Measurements from ENCODE around the gene SLC1A2. TPM values are rescaled to one million over a fixed set of nuclear protein-coding genes. Genes with fewer than 3 reads are reported as not detected.

SLC1A2 gene
- total RNA-seq, 1 donor from 2014 or later, result 2.2 TPM

DNA sequence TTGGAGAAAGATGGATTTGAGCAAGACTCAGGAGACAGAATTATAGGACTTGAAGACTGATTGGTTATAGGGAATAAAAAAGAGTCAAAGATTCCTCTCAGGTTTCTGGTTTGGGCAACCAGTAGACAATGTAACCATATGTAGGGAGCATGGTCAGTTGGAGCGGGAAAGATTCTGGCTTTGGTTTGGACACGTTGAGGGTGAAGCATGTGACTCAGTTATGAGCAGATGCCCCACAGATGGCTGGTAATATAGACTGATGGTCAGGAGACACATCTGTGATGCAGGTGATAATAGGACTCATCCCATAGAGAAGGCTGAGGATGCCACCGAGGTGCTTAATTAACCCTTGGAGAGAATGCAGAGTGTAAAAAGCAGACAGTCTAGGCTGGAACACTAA is 148.3 kb downstream of the SLC1A2 start:
- no peak for DNase-seq

DNA sequence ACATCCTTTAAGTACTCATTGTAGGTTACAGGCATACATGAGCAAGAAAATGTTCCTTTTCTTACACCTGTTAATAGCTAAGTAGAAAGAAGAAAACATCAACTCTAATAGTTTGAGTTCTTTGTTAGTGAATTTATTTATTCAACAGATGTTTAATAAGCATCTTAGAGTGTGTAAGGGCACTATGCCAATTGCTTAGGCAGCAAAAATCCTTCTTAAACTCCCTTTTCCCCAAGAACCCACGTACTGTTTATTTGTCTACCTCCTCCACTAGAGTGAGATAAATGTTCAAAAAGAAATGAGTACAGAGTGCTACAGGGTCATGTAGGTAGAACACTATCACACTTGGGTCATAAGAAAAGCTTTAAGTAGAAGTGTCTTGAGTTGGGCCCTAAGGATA is 149.0 kb downstream of the SLC1A2 start:
- peak; percentile 30 for DNase-seq

DNA sequence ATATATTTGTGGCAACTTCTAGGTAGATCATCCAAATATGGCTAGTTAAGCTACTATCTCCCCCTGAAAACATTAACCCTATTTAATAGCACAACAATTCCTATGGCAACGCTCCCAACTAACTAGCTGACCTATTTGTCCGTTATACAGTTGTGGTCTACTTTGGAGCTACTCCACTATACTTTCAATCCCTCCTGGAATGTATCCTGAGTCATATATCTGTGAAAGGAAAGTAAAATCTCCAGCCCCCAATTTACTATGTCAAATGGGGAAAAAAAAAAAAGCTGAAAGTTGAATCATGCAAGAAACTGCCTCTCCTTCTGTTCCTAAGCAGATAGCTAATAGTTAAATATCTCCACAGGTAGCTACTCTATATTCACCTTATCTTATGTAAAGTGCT is 151.9 kb downstream of the SLC1A2 start:
- no peak for DNase-seq

DNA sequence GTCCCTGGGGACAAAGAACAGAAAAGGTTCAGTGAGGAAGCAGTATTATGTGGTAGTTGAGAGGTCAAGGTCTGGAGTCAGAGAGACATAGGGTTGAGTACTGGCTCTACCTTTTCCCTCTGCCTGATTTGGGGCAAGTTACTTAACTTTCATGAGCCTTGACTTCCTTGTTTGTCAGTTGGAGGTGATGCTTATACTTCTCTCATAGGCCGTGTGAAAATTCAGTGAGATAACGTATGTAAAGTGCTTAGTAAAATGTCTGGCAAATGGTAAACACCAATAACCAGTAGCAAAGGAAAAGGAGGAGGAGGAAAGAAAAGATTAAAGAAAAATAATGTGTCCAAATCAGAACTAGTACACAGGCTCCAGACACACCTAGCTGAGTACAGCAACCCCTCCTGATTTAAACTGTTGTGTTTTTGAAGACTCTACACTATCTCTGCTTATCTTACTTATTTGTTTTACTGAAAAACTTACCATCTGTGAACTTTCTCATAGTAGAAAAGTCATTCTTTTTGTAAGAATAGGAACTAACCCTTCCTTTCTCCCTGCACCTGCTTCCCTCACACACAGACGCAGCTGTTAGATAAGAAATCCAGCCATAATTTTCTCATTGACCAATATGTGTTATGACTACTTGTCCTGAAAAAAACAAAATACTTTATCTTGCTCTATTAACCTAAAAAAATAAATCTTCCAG is 153.5 kb downstream of the SLC1A2 start:
- peak; percentile 31 for DNase-seq

DNA sequence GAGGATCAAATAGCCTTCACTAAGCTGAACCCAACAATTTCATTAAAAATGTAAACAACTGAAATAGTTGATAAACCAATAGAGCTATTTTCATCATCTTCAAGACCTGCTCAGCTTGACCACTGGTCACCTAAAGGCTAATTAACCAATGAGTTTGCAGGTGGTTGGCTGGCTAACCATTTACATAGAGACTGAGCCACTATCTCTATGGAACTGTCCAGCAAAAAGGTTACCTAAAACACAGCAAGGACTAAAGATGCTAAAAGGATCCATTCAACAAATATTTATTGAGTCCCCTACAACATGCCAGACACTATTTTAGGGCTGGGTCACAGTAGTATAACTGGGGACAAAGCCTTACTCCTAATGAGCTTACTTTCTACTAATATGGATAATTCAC is 156.6 kb downstream of the SLC1A2 start:
- no peak for DNase-seq

DNA sequence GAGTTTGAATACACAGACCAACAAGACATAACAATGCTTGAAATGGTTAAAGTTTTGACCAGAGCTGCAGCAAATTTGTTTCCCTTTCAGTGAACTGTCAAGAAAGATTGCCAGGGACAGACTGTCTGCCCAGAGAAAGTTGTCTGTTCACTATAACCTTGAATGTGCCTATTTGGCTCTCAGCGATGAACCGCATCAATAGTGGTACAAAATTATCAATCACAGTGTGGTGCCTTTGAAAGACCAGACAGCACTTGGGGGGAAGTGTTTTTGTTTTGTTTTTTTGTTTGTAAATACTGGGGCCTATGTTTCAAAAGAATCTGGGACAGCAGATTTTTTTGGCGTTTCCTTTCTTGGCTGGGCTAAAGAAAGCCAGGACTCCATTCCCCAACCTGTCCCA is 157.3 kb downstream of the SLC1A2 start:
- no peak for DNase-seq

DNA sequence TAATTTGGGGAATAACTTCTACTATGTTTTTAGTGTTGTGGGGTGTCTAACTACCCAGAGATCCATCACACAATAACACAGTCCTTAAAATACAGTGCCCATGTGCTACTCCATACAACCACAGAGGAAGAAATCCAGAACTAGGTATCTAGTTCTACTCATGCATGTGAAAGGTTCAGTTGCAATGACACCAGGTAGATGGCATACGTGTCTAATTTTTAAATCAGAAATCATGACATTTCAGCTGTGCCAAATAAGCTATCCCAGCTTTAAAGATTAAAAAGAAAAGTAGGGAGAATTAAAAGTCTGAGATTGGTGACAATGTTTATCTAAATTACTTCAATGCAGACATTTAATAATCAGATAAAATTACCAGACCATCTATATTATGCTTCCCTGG is 158.2 kb downstream of the SLC1A2 start:
- no peak for DNase-seq

DNA sequence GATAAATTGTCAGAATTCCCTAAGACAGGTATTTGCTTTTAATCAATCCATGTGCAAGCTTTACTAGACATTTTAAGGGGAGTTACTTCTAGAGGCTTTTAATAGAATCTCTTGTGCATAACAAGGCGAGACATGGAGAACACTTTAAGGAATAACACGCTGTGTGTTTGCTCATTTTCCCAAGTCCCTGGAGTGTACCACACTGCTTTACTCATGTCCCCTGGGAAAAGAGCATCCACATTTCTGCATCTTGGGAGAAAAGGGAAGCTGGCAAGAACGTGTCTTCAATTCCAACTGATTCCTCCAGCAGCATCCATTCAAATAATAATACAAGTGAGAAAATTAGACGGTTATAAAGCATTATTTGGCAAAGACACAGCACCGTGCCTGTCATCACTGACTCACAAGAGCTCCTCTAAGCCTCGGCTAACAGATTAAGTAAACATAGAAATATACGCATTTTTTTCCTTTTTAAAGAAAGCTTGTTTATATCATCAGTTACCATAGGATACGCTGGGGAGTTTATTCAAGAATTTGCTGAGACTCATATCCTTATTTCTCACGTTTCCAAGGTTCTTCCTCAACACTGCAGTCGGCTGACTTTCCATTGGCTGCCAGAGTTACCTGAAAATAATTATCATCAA is 158.9 kb downstream of the SLC1A2 start:
- peak; percentile 67 for DNase-seq

DNA sequence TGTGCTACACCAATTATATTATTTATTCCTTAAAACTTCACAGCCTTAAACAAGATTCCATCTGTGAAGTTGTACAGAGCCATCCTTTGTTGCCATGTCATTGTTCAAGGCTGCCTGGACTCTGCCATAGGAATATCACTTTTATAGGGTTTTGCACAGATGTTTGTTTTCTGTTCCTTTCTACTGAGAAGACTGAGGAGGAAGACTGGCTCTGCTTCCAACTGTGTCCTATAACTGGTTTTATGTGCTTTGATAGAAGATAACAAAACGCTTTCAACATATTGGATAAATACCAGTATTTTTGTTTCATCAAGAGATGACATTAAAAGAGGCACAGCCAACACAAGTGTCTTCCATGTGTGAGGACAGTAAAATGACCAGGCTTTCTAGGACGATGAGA is 159.8 kb downstream of the SLC1A2 start:
- no peak for DNase-seq

DNA sequence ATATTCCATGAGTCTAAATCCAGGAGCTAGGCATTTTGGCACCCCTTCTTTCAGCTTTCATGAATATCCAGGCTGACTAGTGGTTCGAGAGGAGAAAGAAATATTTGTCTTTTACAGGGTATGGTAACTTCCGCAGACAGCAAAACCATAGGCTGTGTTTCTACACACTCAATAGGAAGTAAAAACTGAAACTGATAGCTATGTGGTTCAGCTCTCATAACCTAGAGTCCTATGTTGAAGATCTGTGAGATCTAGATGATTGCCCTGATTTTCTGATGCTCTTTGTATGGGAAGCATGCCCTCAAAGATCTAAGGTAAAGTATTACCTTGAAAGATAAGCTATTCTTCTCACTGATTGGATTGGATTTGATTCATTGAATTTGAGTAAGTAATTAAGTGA is 162.1 kb downstream of the SLC1A2 start:
- no peak for DNase-seq

DNA sequence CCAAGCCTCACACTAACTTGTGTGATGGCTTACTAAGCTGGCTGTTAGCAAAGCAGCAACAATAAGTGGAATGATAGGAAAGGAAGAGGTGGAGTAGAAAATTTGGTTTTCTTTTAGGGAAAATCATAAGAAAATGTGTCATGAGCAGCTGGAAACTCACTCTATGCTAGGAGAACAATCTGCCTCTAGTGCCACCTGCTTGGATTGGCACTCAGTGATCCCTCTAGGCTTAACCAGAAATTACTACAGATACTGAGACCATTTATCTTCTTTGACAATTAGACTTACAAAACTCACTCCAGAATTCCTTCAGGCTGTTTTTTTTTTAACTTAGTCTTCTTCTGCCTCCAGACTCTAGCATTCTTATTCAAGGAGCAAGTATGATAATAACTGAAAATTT is 163.1 kb downstream of the SLC1A2 start:
- DNase-seq, result peak; percentile 43

DNA sequence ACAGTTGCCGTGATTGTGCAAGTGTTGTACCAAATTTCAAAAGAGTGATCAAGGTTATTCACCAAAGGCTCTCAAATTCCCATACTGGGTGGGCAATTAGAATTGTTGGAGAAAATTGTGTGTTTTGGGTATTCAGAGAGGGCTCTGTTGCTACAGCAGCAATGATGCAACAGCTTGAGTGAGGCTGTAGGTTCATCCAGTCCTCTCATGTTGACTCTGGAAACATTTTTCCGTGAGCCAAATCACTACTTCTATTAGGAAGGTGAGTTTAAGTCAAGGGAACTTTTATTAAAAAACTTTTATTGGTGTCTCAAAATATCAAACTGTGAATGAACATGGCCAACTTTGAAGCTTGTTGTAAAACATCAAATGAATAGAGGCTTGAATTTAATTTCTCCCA is 163.8 kb downstream of the SLC1A2 start:
- DNase-seq, result no peak

DNA sequence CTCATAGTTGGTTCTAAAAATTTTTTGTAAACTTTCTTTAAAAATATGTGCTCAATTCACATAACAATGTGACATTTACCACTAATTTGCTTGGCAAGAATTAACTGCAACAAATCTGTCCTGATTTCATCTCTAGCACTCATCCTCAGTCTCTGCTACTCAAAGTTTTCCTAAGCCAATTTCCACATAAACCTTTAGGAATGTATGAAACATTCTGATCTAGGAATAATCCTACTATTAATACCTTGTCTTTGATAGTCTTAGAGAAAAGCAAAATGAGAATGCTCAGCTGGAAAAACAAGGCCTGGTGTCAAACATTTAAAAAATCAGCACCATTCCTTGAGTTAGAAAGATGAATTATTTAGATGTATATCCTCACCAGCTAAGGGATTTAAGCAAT is 166.1 kb downstream of the SLC1A2 start:
- no peak for DNase-seq

DNA sequence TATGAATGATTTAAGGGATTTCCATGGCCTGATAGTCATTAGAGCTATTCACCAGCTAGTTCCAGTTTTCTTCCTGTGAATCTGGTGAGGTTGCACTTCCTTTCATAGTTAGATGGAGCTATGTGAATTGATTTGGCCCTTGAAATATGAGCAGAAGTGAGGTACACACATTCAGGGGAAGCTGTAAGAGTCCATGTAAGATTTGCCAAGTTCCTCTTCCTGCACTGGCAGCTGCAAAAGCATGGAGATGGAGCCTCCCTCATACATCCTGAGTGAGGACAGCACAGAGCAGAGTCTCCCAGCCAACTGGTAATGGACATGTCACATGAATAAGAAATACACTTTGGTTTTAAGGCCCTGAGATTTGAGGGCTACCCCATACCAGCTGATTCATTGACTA is 168.7 kb downstream of the SLC1A2 start:
- no peak for DNase-seq

DNA sequence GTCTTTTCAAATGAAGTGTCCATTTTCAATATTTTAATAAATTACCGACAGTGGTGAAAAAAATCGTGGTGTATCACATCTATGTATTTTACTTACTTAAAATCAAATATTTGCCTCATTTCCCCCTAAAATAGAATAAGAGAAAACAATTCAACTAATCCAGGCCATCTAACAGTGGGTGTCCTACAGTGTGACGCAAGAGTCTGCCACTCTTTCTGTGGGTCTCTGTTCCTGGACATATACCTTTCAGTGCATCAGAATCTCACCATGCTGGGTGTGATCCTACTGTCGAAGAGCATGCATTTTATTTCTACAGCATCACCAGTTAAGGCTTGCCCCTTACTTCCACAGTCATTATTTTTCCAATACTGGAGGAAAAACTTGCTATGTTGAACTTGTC is 169.2 kb downstream of the SLC1A2 start:
- DNase-seq, result no peak

DNA sequence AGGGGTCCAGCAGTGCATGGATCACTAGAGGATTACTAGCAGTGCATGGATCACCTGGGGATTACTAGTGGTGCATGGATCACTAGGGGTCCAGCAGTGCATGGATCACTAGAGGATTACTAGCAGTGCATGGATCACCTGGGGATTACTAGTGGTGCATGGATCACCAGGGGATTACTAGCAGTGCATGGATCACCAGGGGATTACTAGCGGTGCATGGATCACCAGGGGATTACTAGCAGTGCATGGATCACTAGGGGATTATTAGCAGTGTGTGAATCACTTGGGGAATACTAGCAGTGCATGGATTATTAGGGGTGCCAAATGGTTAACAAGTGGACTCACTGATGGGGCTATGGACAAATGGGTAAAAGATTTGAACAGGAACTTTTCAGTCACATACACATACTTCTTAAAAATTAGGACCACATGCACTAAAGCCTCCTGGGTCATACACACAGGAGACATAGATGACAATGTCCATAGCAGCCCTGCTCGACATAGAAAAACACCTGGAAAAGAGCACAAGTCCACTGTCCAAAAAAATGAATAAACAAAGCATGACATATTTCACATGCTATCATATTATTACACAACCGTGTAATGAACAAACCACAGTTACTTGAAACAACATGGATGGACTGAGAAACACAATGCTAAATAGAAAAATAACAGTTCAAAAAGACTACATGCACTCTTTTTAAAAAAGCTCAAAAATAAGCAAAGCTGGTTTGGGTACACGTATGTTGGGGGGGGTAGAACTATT is 170.6 kb downstream of the SLC1A2 start:
- no peak for DNase-seq

DNA sequence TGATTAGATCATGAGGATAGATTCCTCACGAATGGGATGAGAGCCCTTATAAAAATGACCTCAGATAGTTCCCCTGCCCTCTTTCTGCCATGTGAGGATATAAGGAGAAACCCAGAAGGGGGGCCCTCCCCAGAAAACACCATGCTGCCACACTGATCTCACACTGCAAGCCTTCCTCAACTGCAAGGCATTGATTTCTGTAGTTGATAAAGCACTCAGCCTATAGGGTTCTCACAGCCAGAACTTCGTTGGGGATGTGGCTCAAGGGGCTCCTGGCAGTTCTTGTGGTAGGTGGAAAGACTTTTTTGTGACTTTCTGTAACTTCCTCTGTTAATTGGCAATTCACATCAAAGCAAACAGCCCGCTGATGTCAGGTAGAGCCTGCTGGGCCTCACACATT is 171.5 kb downstream of the SLC1A2 start:
- no peak for DNase-seq

DNA sequence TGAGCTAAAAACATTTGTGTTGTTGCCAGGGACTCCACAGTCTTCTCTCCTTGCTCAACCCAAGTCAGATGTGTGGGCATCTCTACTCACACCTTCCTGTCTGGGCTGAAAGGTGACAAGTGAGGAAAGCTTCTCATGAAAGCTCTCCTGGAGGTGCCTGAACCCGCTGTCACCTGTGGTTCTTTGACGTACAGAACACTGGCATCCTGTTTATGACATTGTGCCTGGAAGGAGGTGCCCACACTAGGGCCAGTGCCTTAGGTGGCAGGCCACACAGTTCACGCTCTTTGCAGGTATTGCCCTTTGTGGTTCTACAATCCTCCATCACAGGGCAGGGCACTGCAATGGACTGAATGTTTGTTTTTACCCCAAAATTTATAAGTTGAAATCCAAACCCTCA is 171.9 kb downstream of the SLC1A2 start:
- DNase-seq, result no peak

DNA sequence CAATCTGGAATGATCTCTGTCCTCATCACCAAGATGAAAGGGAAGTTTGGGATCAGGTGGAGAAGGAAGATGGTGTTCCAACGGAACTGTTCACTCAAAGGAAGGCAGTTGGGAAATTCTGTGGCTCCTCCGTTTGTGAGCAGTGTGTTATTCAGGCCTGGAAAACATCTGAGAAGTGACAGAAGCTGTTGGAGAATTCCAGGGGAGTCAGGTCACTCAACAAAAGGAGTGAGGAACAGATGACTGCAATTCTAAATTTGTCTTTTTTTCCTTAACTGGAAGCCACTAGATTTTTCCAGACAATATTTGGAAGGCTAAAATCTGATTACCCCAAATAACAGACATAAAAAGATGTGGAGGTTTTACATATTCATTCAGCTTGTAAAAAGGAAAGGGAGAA is 172.6 kb downstream of the SLC1A2 start:
- peak; percentile 76 for DNase-seq

DNA sequence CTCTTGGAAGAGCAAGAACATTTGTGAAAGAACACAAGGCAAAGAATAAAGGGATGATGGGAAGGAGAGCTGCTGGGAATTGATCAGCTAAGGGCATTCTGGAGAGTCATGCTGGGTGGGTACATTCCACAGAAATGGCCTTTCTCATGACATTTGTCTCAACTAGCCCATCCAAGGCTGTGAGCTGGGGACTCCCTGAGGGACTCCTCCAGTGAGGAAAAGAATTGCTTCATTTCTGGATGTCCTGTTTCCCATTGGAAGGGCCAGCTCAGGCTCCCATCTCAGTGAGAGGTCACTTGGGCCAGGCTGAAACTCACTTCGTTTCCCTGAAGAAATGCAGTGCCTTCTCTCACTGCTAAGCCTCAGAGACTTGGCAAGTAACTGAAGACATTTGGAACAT is 173.6 kb downstream of the SLC1A2 start:
- DNase-seq, result no peak

DNA sequence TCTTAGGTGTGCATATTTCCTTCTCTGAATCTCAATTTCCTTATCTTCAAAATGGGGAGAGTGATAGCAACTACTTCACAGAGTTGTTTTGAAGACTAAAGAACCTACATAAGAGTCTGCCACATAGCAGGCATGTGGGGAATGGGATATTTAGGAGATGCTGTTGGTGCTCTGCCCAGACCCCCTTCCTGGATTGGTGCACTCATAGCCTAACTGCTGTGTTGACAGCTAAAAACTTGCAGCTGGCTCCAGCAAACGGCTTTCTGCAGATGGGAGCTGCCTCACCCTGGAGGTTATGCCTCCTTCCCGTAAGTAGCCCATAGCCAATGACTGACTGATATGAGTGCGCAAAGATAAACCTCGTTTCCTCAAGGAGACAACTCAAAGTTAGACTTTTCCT is 174.3 kb downstream of the SLC1A2 start:
- DNase-seq, result no peak

DNA sequence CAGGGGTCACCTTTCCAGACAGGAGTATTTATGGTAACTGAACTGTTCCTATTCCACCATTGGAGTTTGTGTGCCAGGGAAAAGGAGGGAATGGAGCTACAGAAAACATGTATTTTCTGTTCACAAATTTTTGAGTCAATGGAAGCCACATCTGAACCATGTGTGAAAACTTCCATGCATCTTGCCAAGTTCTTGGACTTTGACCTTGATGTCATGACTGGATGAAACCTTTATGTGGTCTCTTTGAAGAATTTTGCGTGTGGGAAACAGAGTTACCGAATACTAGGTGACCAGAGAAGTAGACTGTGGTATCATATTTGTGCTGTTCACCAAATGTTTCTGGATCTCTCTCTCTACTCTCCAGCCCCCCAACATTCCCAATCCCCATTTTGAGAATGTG is 175.6 kb downstream of the SLC1A2 start:
- no peak for DNase-seq

DNA sequence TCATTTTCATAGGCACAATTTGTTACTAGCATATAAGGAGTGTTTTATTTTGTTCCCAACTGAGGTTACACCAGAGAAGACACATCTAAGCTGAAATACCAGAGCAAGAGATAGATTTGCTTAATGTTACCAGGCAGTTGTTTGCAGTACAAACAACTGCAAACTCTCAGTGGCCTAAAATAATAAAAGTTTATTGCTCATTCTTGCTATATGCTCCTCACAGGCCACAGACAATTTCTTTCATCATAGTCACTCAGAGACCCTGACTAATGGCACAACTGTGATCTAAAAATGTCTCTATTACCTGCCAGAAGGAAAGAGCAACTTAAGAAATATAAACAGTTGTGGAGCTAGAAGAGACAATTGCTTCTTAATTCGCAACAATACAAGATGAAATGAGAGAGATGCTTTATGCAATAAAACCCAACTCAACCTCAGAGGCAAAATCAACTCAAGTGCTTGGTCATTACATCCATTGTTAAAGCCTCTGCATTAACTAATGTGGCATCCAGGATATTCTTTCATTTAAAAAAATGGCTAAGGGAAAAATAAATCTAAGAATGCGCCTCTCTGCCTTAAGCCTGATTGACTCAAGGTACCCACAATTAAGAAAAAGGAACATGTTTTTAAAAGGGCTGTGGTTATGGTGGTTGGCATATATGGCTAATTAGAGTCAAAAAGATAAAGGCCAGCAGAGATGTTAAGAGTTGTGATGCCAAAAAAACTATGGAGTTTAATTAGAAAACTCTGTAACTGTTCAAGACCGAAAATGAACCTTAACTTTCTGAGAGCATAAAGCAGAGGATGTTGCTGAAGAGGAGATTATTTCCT is 176.7 kb downstream of the SLC1A2 start:
- no peak for DNase-seq
